Endodermal cell (in vitro differentiated cells): ENCODE measurements around the gene IFI44L. TPM values are rescaled to one million over a fixed set of nuclear protein-coding genes. Genes with fewer than 3 reads are reported as not detected.

Experiments
- DNase-seq: peaks from one replicate; pipeline ENCODE4 v3.0.0-alpha.2; 2017
- H3K27ac ChIP-seq: 2 replicates; pipeline ENCODE4 v1.5.1; 2013; ENCODE audit warnings: mild to moderate bottlenecking, low read depth, low read length, moderate library complexity
- H3K27me3 ChIP-seq: 2 replicates; pipeline ENCODE4 v1.6.1; 2013; ENCODE audit warnings: mild to moderate bottlenecking, low read length, moderate library complexity; ENCODE audit not compliant: insufficient read depth, control insufficient read depth, poor library complexity, severe bottlenecking
- H3K36me3 ChIP-seq: 2 replicates; pipeline ENCODE4 v1.7.0; 2013; ENCODE audit warnings: mild to moderate bottlenecking, low read length, moderate library complexity; ENCODE audit not compliant: control insufficient read depth, insufficient read depth
- H3K4me1 ChIP-seq: one replicate; pipeline ENCODE4 v1.7.0; 2013; ENCODE audit warnings: low read length; ENCODE audit not compliant: control insufficient read depth, insufficient read depth
- H3K4me3 ChIP-seq: 2 replicates; pipeline ENCODE4 v1.5.1; 2013; ENCODE audit warnings: mild to moderate bottlenecking, low read length, moderate library complexity
- H3K9ac ChIP-seq: 2 replicates; pipeline ENCODE4 v1.6.1; 2013; ENCODE audit warnings: mild to moderate bottlenecking, low read length, moderate library complexity; ENCODE audit not compliant: poor library complexity, severe bottlenecking; ENCODE audit errors: extremely low read depth
- H3K9me3 ChIP-seq: 2 replicates; pipeline ENCODE4 v1.6.1; 2013; ENCODE audit warnings: mild to moderate bottlenecking, low read length, moderate library complexity; ENCODE audit not compliant: control insufficient read depth
- H3K27ac Mint-ChIP-seq: 2 replicates; pipeline ENCODE4 v1.8.0; 2020; ENCODE audit warnings: mixed read lengths
- H3K27me3 Mint-ChIP-seq: 2 replicates; pipeline ENCODE4 v1.8.0; 2021; ENCODE audit warnings: mild to moderate bottlenecking, mixed read lengths; ENCODE audit not compliant: insufficient read depth
- H3K36me3 Mint-ChIP-seq: 2 replicates; pipeline ENCODE4 v1.8.0; 2020; ENCODE audit warnings: low read depth, mixed read lengths
- H3K4me1 Mint-ChIP-seq: 2 replicates; pipeline ENCODE4 v1.8.0; 2020; ENCODE audit warnings: mixed read lengths
- H3K4me3 Mint-ChIP-seq: 2 replicates; pipeline ENCODE4 v1.8.0; 2020; ENCODE audit warnings: mild to moderate bottlenecking, moderate library complexity, mixed read lengths
- H3K9me3 Mint-ChIP-seq: 2 replicates; pipeline ENCODE4 v1.8.0; 2020; ENCODE audit warnings: mild to moderate bottlenecking, mixed read lengths
- CTCF ChIP-seq: fragments of 200-600 bp; sonication (generic); conservative IDR thresholded peaks from 2 replicates; pipeline ENCODE4 v1.5.0; 2021; ENCODE audit warnings: antibody characterized with exemption, mild to moderate bottlenecking
- WGBS, 2 experiments: methylation state at CpG; one replicate each; pipeline versions ENCODE4 v1.1.5 to v1.1.7; 2013; ENCODE audit warnings: missing lambda C conversion rate in 2 of 2, mixed read lengths in 1 of 2; ENCODE audit not compliant: insufficient coverage in 1 of 2, insufficient read length in 1 of 2; 5-methylcytosine and 5-hydroxymethylcytosine counted together
- total RNA-seq, 2 donors: library from RNA; stranded (reverse); fragmentation: NEBNext Ultra II Directional in 1 of 2; extraction: Animal tissue kit (Norgen Biotek cat#: 25700) in 1 of 2; gene quantifications; 2 replicates in 1 of 2; 3 replicates in 1 of 2; pipeline ENCODE4 v1.2.1, GENCODE V29; 2021

IFI44L gene
- total RNA-seq, 2 donors from 2014 or later: not detected

- H3K27ac ChIP-seq: no peak overlapping the region
- Mint-ChIP-seq H3K27me3 (peaks cover 11% of the 10 kb centered on the region), H3K4me3 (no peak overlapping the region), H3K36me3 (no peaks in the 10 kb centered on the region), H3K27ac (no peak overlapping the region), H3K9me3 (no peaks in the 10 kb centered on the region), H3K4me1 (peaks cover 3% of the 10 kb centered on the region)
- H3K27me3 ChIP-seq: no peaks in the 10 kb centered on the region
- no peak overlapping the region for H3K9ac ChIP-seq
- WGBS, 2 experiments: 90% methylated on average over 1 of the region's 1 CpG; no CpG with 5 or more reads in 1 of the 2 experiments
- H3K9me3 ChIP-seq: no peaks in the 10 kb centered on the region
- H3K36me3 ChIP-seq: no peaks in the 10 kb centered on the region
- no peak overlapping the region for H3K4me3 ChIP-seq
- TF ChIP-seq CTCF: no peak
- DNase-seq: no peak
- H3K4me1 ChIP-seq: no peaks in the 10 kb centered on the region
These were observed 33.7 kb upstream of the IFI44L start for GRCh38 chr1:78586572-78586971.

DNA sequence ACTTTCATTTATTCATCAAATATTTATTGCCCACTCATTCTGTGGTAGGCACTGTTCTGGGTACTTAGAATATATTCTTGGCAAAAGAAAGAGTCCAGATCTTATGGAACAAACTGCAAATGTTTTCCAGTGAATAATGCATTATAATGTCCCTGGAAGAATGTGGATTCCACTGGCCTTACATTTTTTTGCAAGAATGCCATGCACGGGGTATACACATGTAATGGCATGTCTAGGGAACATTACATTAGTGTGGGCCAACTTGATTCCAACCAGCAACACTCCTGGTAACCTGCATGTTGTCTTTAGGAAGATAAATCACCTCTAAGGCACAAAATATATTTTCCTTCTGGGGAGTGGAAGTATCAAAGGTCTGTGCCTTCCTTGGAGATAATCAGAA lies 33.0 kb upstream of the IFI44L start:
- Histone ChIP-seq H3K27ac (no peak overlapping the region), H3K27me3 (no peaks in the 10 kb centered on the region), H3K9ac (no peak overlapping the region), H3K4me1 (no peaks in the 10 kb centered on the region), H3K4me3 (no peak overlapping the region), H3K36me3 (no peaks in the 10 kb centered on the region), H3K9me3 (no peaks in the 10 kb centered on the region)
- Mint-ChIP-seq H3K27me3 (peaks cover 12% of the 10 kb centered on the region), H3K36me3 (no peaks in the 10 kb centered on the region), H3K27ac (no peak overlapping the region), H3K9me3 (no peaks in the 10 kb centered on the region), H3K4me1 (no peaks in the 10 kb centered on the region), H3K4me3 (no peak overlapping the region)
- no peak for TF ChIP-seq CTCF
- no peak for DNase-seq
- WGBS, 2 experiments: 91% methylated on average over 1 of the region's 1 CpG; no CpG with 5 or more reads in 1 of the 2 experiments

GRCh38 chr1:78591971-78592370 lies 28.3 kb upstream of the IFI44L start:
- H3K9me3 ChIP-seq: peaks cover 6% of the 10 kb centered on the region
- no peak for DNase-seq
- H3K36me3 ChIP-seq: no peaks in the 10 kb centered on the region
- 91 to 94% methylated on average over 4 of the region's 4 CpGs for WGBS, 2 experiments
- H3K27me3 ChIP-seq: no peaks in the 10 kb centered on the region
- peaks cover 5% of the 10 kb centered on the region for H3K9me3 Mint-ChIP-seq
- H3K27ac ChIP-seq: no peak overlapping the region
- no peak overlapping the region for H3K27ac Mint-ChIP-seq
- no peak overlapping the region for H3K9ac ChIP-seq
- H3K4me1 Mint-ChIP-seq: no peaks in the 10 kb centered on the region
- H3K27me3 Mint-ChIP-seq: peaks cover 12% of the 10 kb centered on the region
- no peak overlapping the region for H3K4me3 Mint-ChIP-seq
- TF ChIP-seq CTCF: no peak
- H3K4me1 ChIP-seq: no peaks in the 10 kb centered on the region
- H3K4me3 ChIP-seq: no peak overlapping the region
- no peaks in the 10 kb centered on the region for H3K36me3 Mint-ChIP-seq
